Fibroblast of skin of back (primary cell): Measurements from ENCODE around the gene MED13L.

Experiments
- DNase-seq: peaks from one replicate; pipeline ENCODE4 v3.0.0-alpha.2; 2013

Gene MED13L

GRCh38 chr12:115930336-115930735 lies 347.2 kb downstream of the MED13L start:
- DNase-seq = no peak

- no peak for DNase-seq
Observed at GRCh38 chr12:115926037-115926670, 351.3 kb downstream of the MED13L start.

GRCh38 chr12:115923851-115924250 lies 353.6 kb downstream of the MED13L start:
- DNase-seq = no peak

GRCh38 chr12:115922952-115923564 lies 354.4 kb downstream of the MED13L start:
- peak; percentile 17 for DNase-seq

GRCh38 chr12:115920395-115921183 lies 356.9 kb downstream of the MED13L start:
- DNase-seq = peak; percentile 58

GRCh38 chr12:115918763-115919162 lies 358.7 kb downstream of the MED13L start:
- DNase-seq = no peak

GRCh38 chr12:115916910-115917668 lies 360.4 kb downstream of the MED13L start:
- no peak for DNase-seq

GRCh38 chr12:115914122-115914521 lies 363.4 kb downstream of the MED13L start:
- no peak for DNase-seq

- no peak for DNase-seq
Observed at GRCh38 chr12:115912440-115912839, 365.1 kb downstream of the MED13L start.

GRCh38 chr12:115911360-115911759 lies 366.1 kb downstream of the MED13L start:
- no peak for DNase-seq

GRCh38 chr12:115910057-115910456 lies 367.4 kb downstream of the MED13L start:
- DNase-seq = no peak
